GF-D8 (cell line): ENCODE results near the gene ODC1.

Experiments used
- DNase-seq: peaks from one replicate; lab custom pipeline; 2025; lab: John Stamatoyannopoulos, UW

The ODC1 gene

GRCh38 chr2:10433947-10434885 is 13.9 kb downstream of the ODC1 start:
- DNase-seq, result no peak

- no peak for DNase-seq
These were observed 14.7 kb downstream of the ODC1 start for GRCh38 chr2:10433264-10433946.

GRCh38 chr2:10432311-10433181 is 15.6 kb downstream of the ODC1 start:
- DNase-seq, result no peak

- DNase-seq, result no peak
These were observed 16.3 kb downstream of the ODC1 start for GRCh38 chr2:10431797-10432196.

- no peak for DNase-seq
These were observed 17.1 kb downstream of the ODC1 start for GRCh38 chr2:10430886-10431622.

GRCh38 chr2:10428924-10429323 is 19.2 kb downstream of the ODC1 start:
- DNase-seq, result no peak

GRCh38 chr2:10428355-10428754 is 19.8 kb downstream of the ODC1 start:
- no peak for DNase-seq

- no peak for DNase-seq
These were observed 20.5 kb downstream of the ODC1 start for GRCh38 chr2:10427618-10427949.

- DNase-seq, result no peak
These were observed 21.2 kb downstream of the ODC1 start for GRCh38 chr2:10426726-10427617.

GRCh38 chr2:10425699-10426098 is 22.4 kb downstream of the ODC1 start:
- no peak for DNase-seq

GRCh38 chr2:10424916-10425505 is 23.1 kb downstream of the ODC1 start:
- no peak for DNase-seq

GRCh38 chr2:10424051-10424450 is 24.1 kb downstream of the ODC1 start:
- no peak for DNase-seq

- DNase-seq, result no peak
These were observed 24.7 kb downstream of the ODC1 start for GRCh38 chr2:10423400-10423774.

GRCh38 chr2:10422732-10423399 is 25.3 kb downstream of the ODC1 start:
- DNase-seq, result no peak

GRCh38 chr2:10422251-10422650 is 25.9 kb downstream of the ODC1 start:
- DNase-seq, result no peak

- DNase-seq, result no peak
These were observed 28.4 kb downstream of the ODC1 start for GRCh38 chr2:10419553-10420257.

- no peak for DNase-seq
These were observed 30.4 kb downstream of the ODC1 start for GRCh38 chr2:10417551-10418335.

GRCh38 chr2:10415640-10416039 is 32.5 kb downstream of the ODC1 start:
- no peak for DNase-seq
